Fibroblast of lung (primary cell): ENCODE results near the gene ZDHHC6. TPM values are rescaled to one million over a fixed set of nuclear protein-coding genes. Genes with fewer than 3 reads are reported as not detected.

ENCODE experiments used
- DNase-seq, 2 donors: peaks; one replicate each; pipeline versions ENCODE4 v3.0.0 to v3.0.0-alpha.2; 2010; ENCODE audit warnings: low read depth in 2 of 2
- H2AFZ ChIP-seq: 2 replicates; pipeline ENCODE4 v1.5.1; 2012; ENCODE audit warnings: low read length, control low read depth, inconsistent platforms
- H3K27ac ChIP-seq: 2 replicates; pipeline ENCODE4 v1.5.1; 2011; ENCODE audit warnings: low read length, control low read depth; ENCODE audit not compliant: insufficient read depth
- H3K27me3 ChIP-seq: 2 replicates; pipeline ENCODE4 v1.5.1; 2011; ENCODE audit warnings: mild to moderate bottlenecking, low read length; ENCODE audit not compliant: control insufficient read depth, insufficient read depth
- H3K36me3 ChIP-seq: 2 replicates; pipeline ENCODE4 v1.5.1; 2011; ENCODE audit warnings: low read length; ENCODE audit not compliant: control insufficient read depth, insufficient read depth
- H3K4me1 ChIP-seq: 2 replicates; pipeline ENCODE4 v1.5.1; 2011; ENCODE audit warnings: low read length; ENCODE audit not compliant: control insufficient read depth, insufficient read depth; ENCODE audit errors: extremely low read depth
- H3K4me2 ChIP-seq: 2 replicates; pipeline ENCODE4 v1.5.1; 2011; ENCODE audit warnings: low read length, control low read depth; ENCODE audit not compliant: insufficient read depth; ENCODE audit errors: extremely low read depth
- H3K4me3 ChIP-seq, 4 experiments: fragments of 200-600 bp in 1 of 4; sonication (generic) in 1 of 4; replicated peaks in 1 of 4; 2 replicates each; pipeline ENCODE4 v1.5.1; 2011 to 2016; ENCODE audit warnings: low read length in 4 of 4, low read depth in 3 of 4, mild to moderate bottlenecking in 3 of 4, control low read depth in 2 of 4, inconsistent platforms in 1 of 4, mixed read lengths in 1 of 4; ENCODE audit not compliant: insufficient read depth in 1 of 4; ENCODE audit errors: control extremely low read depth in 1 of 4
- H3K79me2 ChIP-seq: 2 replicates; pipeline ENCODE4 v1.5.1; 2012; ENCODE audit warnings: mild to moderate bottlenecking, low read length, inconsistent platforms; ENCODE audit not compliant: control insufficient read depth, insufficient read depth
- H3K9ac ChIP-seq: 2 replicates; pipeline ENCODE4 v1.5.1; 2011; ENCODE audit warnings: mild to moderate bottlenecking, low read length, control low read depth; ENCODE audit not compliant: insufficient read depth
- H3K9me3 ChIP-seq: 2 replicates; pipeline ENCODE4 v1.5.1; 2012; ENCODE audit warnings: low read depth, low read length; ENCODE audit not compliant: control insufficient read depth, insufficient read depth
- H4K20me1 ChIP-seq: 2 replicates; pipeline ENCODE4 v1.5.1; 2011; ENCODE audit warnings: low read length; ENCODE audit not compliant: control insufficient read depth, insufficient read depth; ENCODE audit errors: extremely low read depth
- EZH2 ChIP-seq: IDR thresholded peaks from 2 replicates; pipeline ENCODE4 v1.5.1; 2012; ENCODE audit warnings: low read length, control low read depth, mild to moderate bottlenecking; ENCODE audit errors: missing control alignments
- polyA plus RNA-seq, 2 donors: library from polyadenylated mRNA; depleted of rRNA in 1 of 2; stranded (reverse) in 1 of 2; unstranded in 1 of 2; fragments of >200 nt; gene quantifications; 2 replicates each; pipeline ENCODE4 v1.2.1, GENCODE V29; 2011 to 2012; ENCODE audit warnings: missing spikeins in 1 of 2
- total RNA-seq: library from RNA; depleted of rRNA; stranded (reverse); fragments of >200 nt; gene quantifications from 2 replicates; pipeline ENCODE4 v1.2.1, GENCODE V29; 2014
- TF ChIP-seq, protein P1 (sequence below), 2 donors: IDR thresholded peaks in 1 of 2; conservative IDR thresholded peaks in 1 of 2; 1 replicate in 1 of 2; 2 replicates in 1 of 2; pipeline ENCODE4 v1.5.1; 2011 to 2012; ENCODE audit warnings: low read length in 2 of 2, control low read depth in 1 of 2, inconsistent platforms in 1 of 2, low read depth in 1 of 2, mild to moderate bottlenecking in 1 of 2

Gene ZDHHC6
- total and polyA plus RNA-seq, 2 donors (not counting 1 experiment from before 2014, with no cell fraction given) = 29.9 to 37.8 TPM

DNA sequence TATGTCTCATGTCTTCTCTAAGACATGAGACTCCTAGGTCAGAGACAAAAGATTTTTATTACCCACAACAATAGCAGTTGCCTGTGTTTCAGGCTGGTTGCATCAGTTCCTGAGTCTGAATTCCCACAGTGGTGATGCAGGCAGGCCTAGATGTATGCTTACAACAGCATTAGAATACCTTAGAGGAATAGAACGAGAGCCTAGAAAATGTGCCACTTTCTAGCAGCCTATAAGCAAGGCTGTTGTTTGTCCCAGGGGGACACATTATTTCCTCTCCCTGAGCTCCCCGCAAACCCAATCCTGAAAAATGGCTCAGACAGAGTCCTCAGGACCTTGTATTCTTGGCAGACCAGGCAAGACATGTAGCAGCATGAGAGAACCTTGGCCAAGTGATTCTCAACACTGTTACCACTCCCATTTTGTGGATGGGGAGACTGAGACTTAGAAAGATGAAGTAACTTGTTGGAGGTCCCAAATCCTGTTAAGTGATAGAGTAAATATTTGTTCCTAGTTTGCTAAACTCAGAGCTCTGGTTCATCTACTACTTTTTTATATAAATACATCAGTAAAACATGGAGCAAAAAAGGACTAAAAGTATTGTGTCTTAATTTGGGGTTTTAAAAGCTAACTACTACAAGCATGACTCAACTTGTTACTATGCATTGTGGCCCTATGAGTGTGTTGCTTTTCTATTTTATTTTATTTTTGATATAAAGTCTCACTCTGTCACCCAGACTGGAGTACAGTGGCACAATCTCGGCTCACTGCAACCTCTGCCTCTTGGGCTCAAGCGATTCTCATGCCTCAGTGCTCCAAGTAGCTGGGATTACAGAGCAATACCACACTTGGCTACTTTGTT lies 14.5 kb upstream of the ZDHHC6 start:
- Histone ChIP-seq H3K4me2 (no peak overlapping the region), H3K9me3 (no peaks in the 10 kb centered on the region), H3K79me2 (no peaks in the 10 kb centered on the region), H2AFZ (no peak overlapping the region), H3K4me1 (no peaks in the 10 kb centered on the region), H3K27me3 (no peaks in the 10 kb centered on the region), H4K20me1 (no peaks in the 10 kb centered on the region), H3K9ac (no peak overlapping the region), H3K36me3 (no peaks in the 10 kb centered on the region), H3K4me3 (no peak overlapping the region), H3K27ac (peak overlapping the region; percentile 54)
- peak; percentile 60 to 71 for DNase-seq
- TF ChIP-seq EZH2 = no peak
- TF ChIP-seq, protein P1, sequence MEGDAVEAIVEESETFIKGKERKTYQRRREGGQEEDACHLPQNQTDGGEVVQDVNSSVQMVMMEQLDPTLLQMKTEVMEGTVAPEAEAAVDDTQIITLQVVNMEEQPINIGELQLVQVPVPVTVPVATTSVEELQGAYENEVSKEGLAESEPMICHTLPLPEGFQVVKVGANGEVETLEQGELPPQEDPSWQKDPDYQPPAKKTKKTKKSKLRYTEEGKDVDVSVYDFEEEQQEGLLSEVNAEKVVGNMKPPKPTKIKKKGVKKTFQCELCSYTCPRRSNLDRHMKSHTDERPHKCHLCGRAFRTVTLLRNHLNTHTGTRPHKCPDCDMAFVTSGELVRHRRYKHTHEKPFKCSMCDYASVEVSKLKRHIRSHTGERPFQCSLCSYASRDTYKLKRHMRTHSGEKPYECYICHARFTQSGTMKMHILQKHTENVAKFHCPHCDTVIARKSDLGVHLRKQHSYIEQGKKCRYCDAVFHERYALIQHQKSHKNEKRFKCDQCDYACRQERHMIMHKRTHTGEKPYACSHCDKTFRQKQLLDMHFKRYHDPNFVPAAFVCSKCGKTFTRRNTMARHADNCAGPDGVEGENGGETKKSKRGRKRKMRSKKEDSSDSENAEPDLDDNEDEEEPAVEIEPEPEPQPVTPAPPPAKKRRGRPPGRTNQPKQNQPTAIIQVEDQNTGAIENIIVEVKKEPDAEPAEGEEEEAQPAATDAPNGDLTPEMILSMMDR (conservative IDR thresholded peaks at IDR 0.05 in 1 of 2, IDR thresholded peaks at IDR 0.05 in 1 of 2; ENCODE audit: low read depth in 1 of 2, low read length in 2 of 2) = no peak

DNA sequence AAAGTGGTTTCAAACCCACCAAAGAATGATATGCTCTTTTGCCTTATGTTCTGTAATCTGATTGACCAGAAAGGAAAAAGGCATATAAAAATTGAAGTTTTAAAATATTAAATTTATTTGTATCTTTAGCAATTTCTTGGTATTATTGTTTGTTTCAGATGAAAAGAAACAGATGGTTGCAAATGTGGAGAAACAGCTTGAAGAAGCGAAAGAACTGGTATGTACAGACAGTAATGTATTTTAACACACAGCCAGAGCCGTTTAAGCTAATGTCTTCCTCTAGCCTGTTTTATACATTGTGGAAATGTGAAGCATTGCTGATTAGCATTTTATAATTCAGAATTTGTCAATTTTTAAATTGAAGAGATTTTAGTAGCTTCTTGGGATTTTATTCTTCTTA lies 13.7 kb upstream of the ZDHHC6 start:
- H2AFZ ChIP-seq = no peak overlapping the region
- no peak overlapping the region for H3K4me2 ChIP-seq
- H3K27ac ChIP-seq = no peak overlapping the region
- no peaks in the 10 kb centered on the region for H3K4me1 ChIP-seq
- no peaks in the 10 kb centered on the region for H3K36me3 ChIP-seq
- H3K9me3 ChIP-seq = no peaks in the 10 kb centered on the region
- no peak for DNase-seq
- H3K4me3 ChIP-seq = no peak overlapping the region
- H3K79me2 ChIP-seq = no peaks in the 10 kb centered on the region
- TF ChIP-seq, protein P1 (conservative IDR thresholded peaks at IDR 0.05 in 1 of 2, IDR thresholded peaks at IDR 0.05 in 1 of 2; ENCODE audit: low read depth in 1 of 2, low read length in 2 of 2) = no peak
- TF ChIP-seq EZH2 = no peak
- no peaks in the 10 kb centered on the region for H4K20me1 ChIP-seq
- no peak overlapping the region for H3K9ac ChIP-seq
- no peaks in the 10 kb centered on the region for H3K27me3 ChIP-seq

DNA sequence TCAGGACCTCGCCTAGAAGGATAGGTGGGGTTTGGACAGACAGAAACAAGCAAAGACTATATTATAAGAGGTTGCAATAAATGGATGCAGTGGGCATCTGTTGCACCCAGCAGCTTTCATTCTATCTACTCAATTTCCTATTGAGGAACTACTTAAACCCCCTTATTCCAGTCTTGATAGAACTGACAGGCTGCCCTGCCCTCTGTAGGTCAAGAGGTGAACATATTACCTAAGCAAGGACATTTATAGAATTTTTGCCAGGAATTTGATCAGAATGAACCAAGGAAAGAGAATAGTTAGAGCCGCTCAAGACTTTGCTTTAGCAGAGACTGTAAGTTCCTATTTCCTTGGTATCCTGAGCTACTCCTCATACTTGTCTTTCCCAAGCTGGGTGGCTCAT lies 9.8 kb upstream of the ZDHHC6 start:
- Histone ChIP-seq H3K4me2 (no peak overlapping the region), H3K79me2 (peaks cover 2% of the 10 kb centered on the region)
- TF ChIP-seq, protein P1 (conservative IDR thresholded peaks at IDR 0.05 in 1 of 2, IDR thresholded peaks at IDR 0.05 in 1 of 2; ENCODE audit: low read depth in 1 of 2, low read length in 2 of 2) = no peak
- no peak for TF ChIP-seq EZH2

More for the DNA sequence above, 9.8 kb upstream of the ZDHHC6 start:
- no peak for DNase-seq
- H4K20me1 ChIP-seq = no peaks in the 10 kb centered on the region
- H3K9ac ChIP-seq = no peak overlapping the region
- no peaks in the 10 kb centered on the region for H3K4me1 ChIP-seq
- no peak overlapping the region for H3K4me3 ChIP-seq
- H2AFZ ChIP-seq = no peak overlapping the region
- H3K27ac ChIP-seq = no peak overlapping the region
- H3K27me3 ChIP-seq = no peaks in the 10 kb centered on the region
- no peaks in the 10 kb centered on the region for H3K9me3 ChIP-seq
- no peaks in the 10 kb centered on the region for H3K36me3 ChIP-seq
